NOMO-1 treated with dmso at 0.1 percent for 144 hours (cell line): Measurements from ENCODE around the gene RILP.

Source experiments
- DNase-seq: peaks from one replicate; lab custom pipeline; 2025; ENCODE audit not compliant: unreplicated experiment; lab: John Stamatoyannopoulos, UW

The RILP gene

GRCh38 chr17:1629504-1630310 is 20.0 kb downstream of the RILP start:
- peak; percentile 47 for DNase-seq

DNA sequence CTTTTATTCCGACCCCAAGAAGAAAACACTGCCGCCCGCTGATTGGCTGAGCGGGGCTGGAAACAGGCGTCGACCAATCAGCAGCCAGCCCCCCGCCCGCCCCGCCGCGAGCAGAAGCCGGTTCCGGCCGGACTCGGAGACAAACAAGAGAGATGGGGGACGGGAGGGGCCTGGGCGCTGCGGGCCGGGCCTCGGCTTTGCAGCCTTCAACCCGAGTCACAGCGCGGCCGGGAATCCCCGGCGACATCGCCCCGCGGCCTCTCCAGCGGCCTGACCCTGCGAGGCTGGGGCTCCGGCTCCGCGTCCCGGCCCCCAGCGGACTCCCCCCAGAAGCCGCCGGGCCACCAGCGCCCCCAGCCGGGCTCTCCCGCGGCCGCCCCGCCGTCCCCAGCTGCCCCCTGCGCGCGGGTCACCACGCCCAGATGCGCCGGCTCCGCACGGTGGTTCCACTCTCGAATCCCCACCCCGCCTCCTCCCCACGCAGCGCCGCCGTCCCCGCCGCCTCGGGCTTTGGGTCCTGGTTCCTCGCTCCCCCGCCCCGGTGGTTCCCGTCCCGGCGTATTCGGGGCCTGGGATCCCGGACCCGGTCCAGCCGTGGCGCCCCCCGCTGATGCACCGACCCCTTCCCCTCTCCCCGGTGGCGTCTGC is 20.7 kb downstream of the RILP start:
- DNase-seq: peak; percentile 84

DNA sequence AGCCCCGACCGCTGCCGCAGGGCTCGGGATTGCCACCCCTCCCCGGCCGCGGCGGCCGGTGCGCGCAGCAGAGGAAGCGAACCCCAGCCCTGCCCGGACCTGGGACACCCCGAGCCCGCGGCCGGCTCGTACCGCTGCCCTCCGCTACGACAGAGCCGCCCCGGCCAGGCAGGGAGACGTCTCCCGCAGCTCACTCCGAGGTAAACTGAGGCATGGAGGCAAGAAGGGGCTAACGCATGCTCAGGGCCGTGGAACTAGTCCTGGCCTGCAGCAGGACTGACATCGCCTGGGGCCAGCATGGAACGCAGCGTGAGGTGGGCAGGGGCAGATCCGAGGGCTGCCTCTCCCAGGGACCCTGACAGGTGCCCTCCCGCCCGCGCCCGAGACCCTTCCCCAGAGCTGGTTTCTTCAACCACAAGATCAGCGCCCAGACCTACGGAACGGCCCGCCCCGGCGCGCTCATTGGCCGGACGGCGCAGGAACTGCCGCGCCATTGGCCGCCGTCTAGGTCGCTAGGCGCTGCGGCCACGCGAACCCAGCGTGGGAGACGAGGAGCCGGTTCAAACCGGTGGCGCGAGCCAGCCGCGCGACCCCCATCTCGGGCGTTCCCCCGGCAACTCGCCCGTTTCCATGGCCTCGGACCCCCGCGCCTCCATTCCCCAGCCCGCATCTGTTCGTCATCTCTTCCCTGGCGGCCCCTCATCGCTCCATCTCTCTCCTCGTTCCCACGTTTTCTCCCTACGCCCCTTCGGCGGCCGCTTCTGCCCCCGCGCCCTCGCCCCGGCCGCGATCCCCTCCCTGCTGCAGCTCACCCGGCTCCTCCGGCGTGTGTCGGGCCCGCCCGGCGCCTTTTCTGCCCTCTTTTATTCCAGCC is 21.4 kb downstream of the RILP start, which contains the start of gene SLC43A2:
SLC43A2 (minus strand) TSS at position 853 of the 874 bp plus-strand sequence. CDS start 960 bp downstream, outside the sequence.
- DNase-seq: peak; percentile 55

GRCh38 chr17:1627182-1627981 is 22.3 kb downstream of the RILP start:
- peak; percentile 83 for DNase-seq

- DNase-seq: no peak
These were observed 23.3 kb downstream of the RILP start for GRCh38 chr17:1626333-1626732.

GRCh38 chr17:1625581-1625980 is 24.1 kb downstream of the RILP start:
- no peak for DNase-seq

GRCh38 chr17:1625053-1625452 is 24.6 kb downstream of the RILP start:
- DNase-seq: no peak

DNA sequence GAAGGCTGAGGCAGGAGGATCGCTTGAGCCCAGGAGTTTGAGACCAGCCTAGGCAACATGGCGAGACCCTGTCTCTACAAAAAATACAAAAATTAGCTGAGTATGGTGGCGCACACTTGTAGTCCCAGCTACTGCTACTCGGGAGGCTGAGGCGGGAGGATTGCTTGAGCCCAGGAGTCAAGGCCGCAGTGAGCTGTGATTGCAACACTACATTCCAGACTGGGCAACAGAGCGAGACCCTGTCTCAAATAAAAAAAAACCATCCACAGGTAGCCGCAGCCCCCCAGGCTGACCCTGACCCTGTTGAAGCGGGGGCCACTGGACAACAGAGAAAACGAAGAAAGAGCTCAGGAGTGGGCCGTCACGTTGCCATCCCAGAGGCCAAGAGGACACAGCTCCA is 25.0 kb downstream of the RILP start:
- DNase-seq: no peak

- DNase-seq: no peak
These were observed 26.5 kb downstream of the RILP start for GRCh38 chr17:1623057-1623630.

DNA sequence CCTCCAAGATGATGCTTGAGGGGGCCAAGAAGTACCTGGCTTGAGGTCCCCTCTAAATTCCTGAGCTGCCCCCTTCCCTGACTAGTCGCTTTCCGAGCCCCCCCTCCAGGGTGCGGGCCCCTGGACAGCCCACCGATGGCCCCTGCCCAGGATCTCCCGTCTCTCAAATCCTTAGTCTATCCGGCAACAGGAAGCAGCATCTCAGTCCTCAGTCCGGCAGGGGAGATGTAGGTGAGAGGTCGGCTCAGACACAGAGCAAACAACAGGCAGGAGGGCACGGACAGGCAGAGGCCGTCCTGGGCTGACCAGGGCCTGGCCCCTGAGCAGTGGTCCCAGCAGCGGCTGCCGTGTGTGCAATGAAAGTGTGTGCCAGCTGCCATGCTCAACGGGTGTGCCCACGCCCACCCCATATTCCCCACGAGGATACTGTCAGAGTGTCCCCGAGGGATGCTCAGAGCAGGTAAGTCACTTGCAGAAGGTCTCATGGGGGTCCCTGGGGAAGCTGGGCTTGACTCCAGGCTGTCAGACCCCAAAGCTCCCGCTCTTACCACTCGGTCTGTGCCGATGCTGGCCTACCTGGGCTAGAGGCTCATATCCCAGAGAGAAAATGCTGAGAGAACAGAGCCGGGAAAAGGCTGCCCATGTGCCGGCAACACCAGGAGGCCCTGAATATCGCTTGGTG is 28.3 kb downstream of the RILP start:
- DNase-seq: no peak

DNA sequence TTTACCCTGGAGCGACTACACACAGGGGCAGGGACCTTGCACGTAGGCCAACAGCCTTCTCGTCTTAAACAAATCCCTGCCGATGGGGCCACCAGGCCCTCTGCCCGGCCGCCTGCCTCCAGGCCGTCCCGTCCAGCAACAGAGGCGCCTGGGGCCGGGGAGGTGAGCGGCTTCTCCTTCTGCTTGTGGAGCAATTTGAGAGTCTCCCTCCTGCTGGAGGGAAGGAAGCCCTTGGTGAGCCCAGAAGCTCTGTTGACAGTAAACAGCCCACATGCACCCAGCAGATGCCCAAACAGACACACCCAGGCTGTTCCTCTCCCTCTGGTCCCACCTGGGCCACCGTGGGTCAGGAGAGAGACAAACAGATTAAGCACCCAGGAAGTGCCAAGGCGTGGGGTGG is 29.2 kb downstream of the RILP start:
- DNase-seq: no peak

DNA sequence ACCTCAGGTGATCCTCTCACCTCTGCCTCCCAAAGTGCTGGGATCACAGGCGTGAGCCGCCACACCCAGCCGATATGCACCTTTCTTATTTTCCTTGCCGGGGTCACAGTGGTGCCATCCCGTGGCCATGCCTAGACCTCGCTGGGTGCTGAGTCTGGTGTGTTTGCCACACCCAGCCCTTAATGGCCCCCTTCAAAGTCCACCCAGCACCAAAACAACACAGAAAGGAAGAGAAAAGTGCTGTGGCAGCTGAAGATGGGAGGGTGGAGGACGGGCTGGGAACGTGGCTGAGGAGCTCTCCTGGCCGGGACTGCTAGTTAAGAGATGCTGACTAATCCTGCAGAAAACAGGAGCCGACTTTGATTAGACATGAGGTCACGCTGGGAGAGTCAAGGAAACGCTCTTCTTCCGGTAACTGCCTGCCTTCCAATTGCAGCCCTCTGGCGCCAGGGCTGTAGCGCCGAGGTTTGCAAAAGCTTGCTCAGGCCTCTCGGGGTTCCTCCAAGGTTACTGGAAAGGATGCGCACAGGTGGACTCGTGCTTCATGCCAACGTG is 32.0 kb downstream of the RILP start:
- DNase-seq: peak; percentile 39

- DNase-seq: no peak
These were observed 33.6 kb downstream of the RILP start for GRCh38 chr17:1616101-1616500.

- DNase-seq: no peak
These were observed 37.3 kb downstream of the RILP start for GRCh38 chr17:1612400-1612799.

- DNase-seq: peak; percentile 10
These were observed 38.0 kb downstream of the RILP start for GRCh38 chr17:1611715-1612114.

DNA sequence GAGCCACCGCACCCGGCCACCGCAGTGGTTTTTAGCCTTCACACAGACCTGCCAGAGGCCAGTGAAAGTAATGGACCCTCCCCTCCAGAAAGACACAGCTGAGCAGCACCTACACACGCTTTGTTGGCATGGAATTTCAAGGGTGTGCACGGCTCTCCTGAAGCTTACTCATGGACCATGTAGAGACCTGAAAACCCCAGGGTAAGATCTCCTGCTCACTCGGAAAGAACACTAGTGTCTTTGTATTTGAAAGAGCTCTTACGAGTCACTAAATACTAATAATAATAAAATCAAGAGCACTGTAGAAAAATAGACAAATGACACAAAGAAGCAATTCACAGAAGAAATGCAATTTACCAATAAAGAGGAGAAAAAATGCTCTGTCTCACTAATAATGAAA is 41.0 kb downstream of the RILP start:
- DNase-seq: no peak

DNA sequence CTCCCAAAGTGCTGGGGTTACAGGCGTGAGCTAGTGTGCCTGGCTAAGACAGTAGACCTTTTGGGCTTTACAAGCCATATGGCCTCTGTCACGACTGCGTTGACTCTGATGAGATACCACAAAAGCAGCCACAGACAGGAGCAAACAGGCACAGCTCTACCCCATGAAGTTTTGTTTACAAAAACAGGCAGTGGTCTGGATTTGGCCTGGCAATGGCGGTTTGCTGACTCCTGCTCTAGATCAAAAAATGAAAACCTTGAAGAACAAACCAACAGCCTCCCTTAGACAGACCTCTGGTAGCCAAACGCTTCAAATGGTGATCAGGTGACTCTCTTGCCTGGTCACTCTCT is 41.7 kb downstream of the RILP start:
- no peak for DNase-seq

DNA sequence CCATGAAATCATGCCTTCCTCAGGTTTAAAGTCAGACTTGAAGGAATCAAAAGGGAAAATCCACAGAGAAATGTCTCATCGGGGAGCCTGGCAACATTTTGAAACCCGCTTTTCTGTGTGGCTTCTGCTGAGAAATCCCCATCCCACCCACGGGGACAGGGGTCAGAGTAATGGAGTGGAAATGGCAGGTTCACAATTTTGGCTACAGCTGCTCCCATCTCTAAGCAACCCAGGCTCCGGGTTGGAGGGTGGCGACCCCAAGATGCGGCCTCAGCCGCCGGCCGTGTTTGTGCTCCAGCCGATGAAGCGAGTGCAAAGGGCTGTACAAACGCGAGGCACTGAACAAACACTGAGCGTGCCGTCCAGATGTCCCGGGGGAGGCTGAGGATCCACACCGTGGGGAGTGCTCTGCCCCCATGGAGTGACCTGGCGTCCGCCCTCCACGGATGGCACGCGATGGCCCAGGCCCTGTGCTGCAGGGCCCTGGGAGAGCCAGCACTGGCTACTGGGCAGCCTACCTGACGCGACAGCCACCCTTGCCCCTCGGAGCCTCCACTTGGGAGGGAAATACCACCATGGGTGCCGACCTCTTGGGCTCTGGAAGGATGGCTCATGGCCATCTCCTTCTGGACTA is 43.2 kb downstream of the RILP start:
- no peak for DNase-seq

DNA sequence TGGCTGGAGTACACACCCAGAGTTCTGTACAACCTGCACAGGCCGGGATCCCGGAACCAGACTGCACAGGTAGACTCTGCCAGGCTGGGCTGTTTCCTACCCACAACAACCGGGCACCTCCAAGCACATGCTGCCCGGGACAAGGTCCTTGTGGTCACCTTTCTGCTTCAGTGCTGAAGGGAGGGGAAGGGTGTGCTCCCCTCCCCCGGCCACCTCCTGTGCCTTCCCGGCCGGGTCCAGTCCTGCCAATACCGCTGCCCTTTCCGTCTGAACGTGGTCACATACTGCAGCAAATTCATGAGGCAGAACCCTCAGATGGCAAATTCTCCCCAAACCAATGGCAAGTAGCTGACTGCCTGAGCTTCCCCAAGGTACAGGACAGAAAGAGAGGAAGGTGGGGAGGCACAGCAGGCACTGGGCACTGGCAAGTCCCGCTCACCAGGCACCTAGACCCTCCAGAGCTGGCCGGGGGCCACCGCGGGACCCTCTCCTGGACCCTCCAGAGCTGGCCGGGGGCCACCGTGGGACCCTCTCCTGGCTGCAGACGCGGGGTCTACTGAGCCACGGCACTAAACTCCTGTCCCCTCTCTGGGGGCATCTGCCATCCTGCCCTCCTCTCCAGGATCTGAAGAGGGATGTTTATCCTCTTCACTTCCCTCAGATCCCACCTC is 43.9 kb downstream of the RILP start:
- DNase-seq: no peak
